ENCODE data around the gene ZNF79.

- TF ChIP-seq CTCF (IDR thresholded peaks at IDR 0.05; ENCODE audit: insufficient read depth, low read length, poor library complexity, severe bottlenecking) (no peak), EZH2phosphoT487 (conservative IDR thresholded peaks at IDR 0.05; ENCODE audit: low read length) (no peak)
These were observed 1.4 kb upstream of the ZNF79 start for GRCh38 chr9:127422787-127423186.
